GM23338 (cell line): ENCODE results near the gene TMEM132D. TPM values are rescaled to one million over a fixed set of nuclear protein-coding genes. Genes with fewer than 3 reads are reported as not detected.

Source experiments
- ATAC-seq: fragments of 200-7000 bp; cut with Tn5 transposase; 3 replicates; pipeline ENCODE4 v1.9.1; 2020
- DNase-seq: peaks from one replicate; pipeline ENCODE4 v3.0.0-alpha.2; 2015; ENCODE audit warnings: low spot score
- H2AFZ ChIP-seq: fragments of 200-600 bp; sonication (generic); 2 replicates; pipeline ENCODE4 v1.8.0; 2016; ENCODE audit warnings: antibody characterized with exemption, mild to moderate bottlenecking, moderate library complexity
- H3F3A ChIP-seq: fragments of 200-600 bp; sonication (generic); replicated peaks from 2 replicates; pipeline ENCODE4 v1.8.0; 2017; ENCODE audit warnings: antibody characterized with exemption, mixed run types, low read depth
- H3K27ac ChIP-seq: fragments of 200-600 bp; sonication (generic); 2 replicates; pipeline ENCODE4 v1.6.1; 2016; ENCODE audit warnings: low read depth
- H3K27me3 ChIP-seq: fragments of 200-600 bp; sonication (generic); 2 replicates; pipeline ENCODE4 v1.8.0; 2016; ENCODE audit warnings: mild to moderate bottlenecking, mixed run types, moderate library complexity; ENCODE audit not compliant: insufficient read depth
- H3K36me3 ChIP-seq: fragments of 200-600 bp; sonication (generic); 2 replicates; pipeline ENCODE4 v1.8.0; 2016; ENCODE audit warnings: mild to moderate bottlenecking; ENCODE audit not compliant: insufficient read depth
- H3K4me1 ChIP-seq: fragments of 200-600 bp; sonication (generic); 2 replicates; pipeline ENCODE4 v1.8.0; 2016; ENCODE audit warnings: mild to moderate bottlenecking, moderate library complexity; ENCODE audit not compliant: insufficient read depth
- H3K4me2 ChIP-seq: fragments of 200-600 bp; sonication (generic); 2 replicates; pipeline ENCODE4 v1.7.1; 2017; ENCODE audit warnings: mixed run types
- H3K4me3 ChIP-seq: fragments of 200-600 bp; sonication (generic); 2 replicates; pipeline ENCODE4 v1.6.1; 2016; ENCODE audit warnings: mixed run types
- H3K79me2 ChIP-seq: fragments of 200-600 bp; sonication (generic); replicated peaks from 2 replicates; pipeline ENCODE4 v1.8.0; 2017; ENCODE audit warnings: mild to moderate bottlenecking; ENCODE audit not compliant: insufficient read depth
- H3K9me2 ChIP-seq: fragments of 200-600 bp; sonication (generic); 2 replicates; pipeline ENCODE4 v1.8.0; 2017; ENCODE audit not compliant: insufficient read depth
- H4K20me1 ChIP-seq: fragments of 200-600 bp; sonication (generic); replicated peaks from 2 replicates; pipeline ENCODE4 v1.8.0; 2017; ENCODE audit warnings: mild to moderate bottlenecking; ENCODE audit not compliant: insufficient read depth
- H3K27ac Mint-ChIP-seq: 2 replicates; pipeline ENCODE4 v1.8.0; 2020; ENCODE audit warnings: inconsistent platforms, mild to moderate bottlenecking, moderate library complexity, mixed read lengths
- H3K27me3 Mint-ChIP-seq: 3 replicates; pipeline ENCODE4 v1.8.0; 2022; ENCODE audit warnings: low read depth, mild to moderate bottlenecking, moderate library complexity, mixed read lengths, inconsistent platforms; ENCODE audit not compliant: insufficient read depth, poor library complexity
- H3K36me3 Mint-ChIP-seq: 3 replicates; pipeline ENCODE4 v1.8.0; 2021; ENCODE audit warnings: low read depth, mild to moderate bottlenecking, inconsistent platforms, moderate library complexity, mixed read lengths
- H3K4me1 Mint-ChIP-seq: 3 replicates; pipeline ENCODE4 v1.8.0; 2020; ENCODE audit warnings: mild to moderate bottlenecking, inconsistent platforms, mixed read lengths
- H3K4me3 Mint-ChIP-seq: 3 replicates; pipeline ENCODE4 v1.8.0; 2021; ENCODE audit warnings: moderate library complexity, mild to moderate bottlenecking, inconsistent platforms, mixed read lengths
- H3K9me3 Mint-ChIP-seq: 3 replicates; pipeline ENCODE4 v1.8.0; 2020; ENCODE audit warnings: moderate library complexity, mild to moderate bottlenecking, inconsistent platforms, mixed read lengths
- CREB1 ChIP-seq: fragments of 250-450 bp; sonication (Bioruptor Pico); IDR thresholded peaks from 2 replicates; pipeline ENCODE4 v1.5.0; 2020; ENCODE audit warnings: low read depth, mild to moderate bottlenecking, moderate library complexity
- CTCF ChIP-seq, 2 experiments: fragments of 200-600 bp in 1 of 2; sonication (generic) in 1 of 2; conservative IDR thresholded peaks; 2 replicates each; pipeline versions ENCODE4 v1.5.1 to v1.6.1; 2016 to 2017; ENCODE audit warnings: antibody characterized with exemption in 2 of 2, low read depth in 2 of 2, mild to moderate bottlenecking in 2 of 2, moderate library complexity in 1 of 2
- JUNB ChIP-seq: IDR thresholded peaks from one replicate; pipeline ENCODE4 v1.6.1; 2016; ENCODE audit warnings: antibody characterized with exemption; ENCODE audit not compliant: unreplicated experiment
- NANOG ChIP-seq: IDR thresholded peaks from 2 replicates; pipeline ENCODE4 v1.6.1; 2016; ENCODE audit warnings: antibody characterized with exemption, borderline replicate concordance
- POLR2AphosphoS5 ChIP-seq: IDR thresholded peaks from 2 replicates; pipeline ENCODE4 v1.6.1; 2016; ENCODE audit warnings: antibody characterized with exemption, low read depth
- REST ChIP-seq: IDR thresholded peaks from one replicate; pipeline ENCODE4 v1.6.1; 2018; ENCODE audit warnings: antibody characterized with exemption; ENCODE audit not compliant: unreplicated experiment
- ZNF114 ChIP-seq: fragments of 250-450 bp; sonication (Bioruptor Pico); IDR thresholded peaks from 2 replicates; pipeline ENCODE4 v1.5.0; 2020; ENCODE audit warnings: mild to moderate bottlenecking, moderate library complexity
- ZNF331 ChIP-seq: fragments of 250-450 bp; sonication (Bioruptor Pico); IDR thresholded peaks from 2 replicates; pipeline ENCODE4 v1.5.0; 2020; ENCODE audit warnings: low read depth, mild to moderate bottlenecking, moderate library complexity
- ZNF462 ChIP-seq: fragments of 250-450 bp; sonication (Bioruptor Pico); IDR thresholded peaks from 2 replicates; pipeline ENCODE4 v1.5.0; 2020; ENCODE audit warnings: mild to moderate bottlenecking, moderate library complexity
- polyA plus RNA-seq: library from polyadenylated mRNA; unstranded; fragments of >200 nt; fragmentation: Nextera tagmentation; extraction: Ambion mirVana; gene quantifications from 2 replicates; pipeline ENCODE4 v1.2.1, GENCODE V29; 2016
- total RNA-seq: library from RNA; depleted of rRNA; stranded (reverse); fragments of >200 nt; shearing (Covaris generic); gene quantifications from 2 replicates; pipeline ENCODE4 v1.2.3, GENCODE V29; 2014

Gene TMEM132D
- total and polyA plus RNA-seq, 2 experiments from 2014 or later, result 0.44 to 5.3 TPM

- no peak for ATAC-seq
- H3K27ac Mint-ChIP-seq, result no peak overlapping the region
- H3K36me3 Mint-ChIP-seq, result peaks cover 34% of the 10 kb centered on the region
Observed at GRCh38 chr12:129028844-129029243, 875.0 kb downstream of the TMEM132D start.

More at GRCh38 chr12:129028844-129029243, 875.0 kb downstream of the TMEM132D start:
- H3K9me2 ChIP-seq, result no peaks in the 10 kb centered on the region
- no peak for DNase-seq
- no peak overlapping the region for H3K4me3 Mint-ChIP-seq
- no peaks in the 10 kb centered on the region for H3F3A ChIP-seq
- TF ChIP-seq POLR2AphosphoS5, result no peak
- no peak for TF ChIP-seq CREB1 (CRISPR knock-in tag)
- no peak for TF ChIP-seq NANOG
- no peak for TF ChIP-seq ZNF331 (CRISPR knock-in tag)
- TF ChIP-seq CTCF (conservative IDR thresholded peaks at IDR 0.05; ENCODE audit: low read depth in 2 of 2), result no peak
- TF ChIP-seq REST, result no peak
- no peak for TF ChIP-seq ZNF462 (CRISPR knock-in tag)
- TF ChIP-seq ZNF114 (CRISPR knock-in tag), result no peak
- no peak for TF ChIP-seq JUNB
- peaks cover 2% of the 10 kb centered on the region for H3K27me3 Mint-ChIP-seq
- no peak overlapping the region for H3K4me3 ChIP-seq
- no peaks in the 10 kb centered on the region for H3K4me1 ChIP-seq
- H3K4me1 Mint-ChIP-seq, result no peaks in the 10 kb centered on the region
- no peaks in the 10 kb centered on the region for H4K20me1 ChIP-seq
- H3K36me3 ChIP-seq, result no peaks in the 10 kb centered on the region
- H3K27me3 ChIP-seq, result no peaks in the 10 kb centered on the region
- no peak overlapping the region for H3K27ac ChIP-seq
- no peak overlapping the region for H2AFZ ChIP-seq
- H3K9me3 Mint-ChIP-seq, result peaks cover 31% of the 10 kb centered on the region
- H3K4me2 ChIP-seq, result no peak overlapping the region
- H3K79me2 ChIP-seq, result no peaks in the 10 kb centered on the region
